ENCODE results near the gene MGAT5. TPM values are rescaled to one million over a fixed set of nuclear protein-coding genes. Genes with fewer than 3 reads are reported as not detected.
"Not testable (repeated sequence)": the region's sequence is repeated elsewhere in the genome, so short reads cannot be mapped to it uniquely, and the experiment has no call there.

The MGAT5 gene
- total RNA-seq, 2 donors from 2014 or later: 61.7 to 63.2 TPM

- DNase-seq: no peak
- intact Hi-C loops (cut with DNase I): no loop called here
Measured at GRCh38 chr2:134469516-134470115, 215.7 kb downstream of the MGAT5 start.

GRCh38 chr2:134470561-134471168 lies 216.8 kb downstream of the MGAT5 start:
- Histone ChIP-seq H3K4me3 (no peak overlapping the region), H3K27me3 (no peaks in the 10 kb centered on the region), H3K36me3 (no peaks in the 10 kb centered on the region), H3K9me3 (no peaks in the 10 kb centered on the region), H3K4me1 (no peaks in the 10 kb centered on the region), H3K9ac (ENCODE audit: low read depth in 2 of 2, low read length in 2 of 2) (no peak overlapping the region), H3K27ac (no peak overlapping the region)
- TF ChIP-seq, protein P1, sequence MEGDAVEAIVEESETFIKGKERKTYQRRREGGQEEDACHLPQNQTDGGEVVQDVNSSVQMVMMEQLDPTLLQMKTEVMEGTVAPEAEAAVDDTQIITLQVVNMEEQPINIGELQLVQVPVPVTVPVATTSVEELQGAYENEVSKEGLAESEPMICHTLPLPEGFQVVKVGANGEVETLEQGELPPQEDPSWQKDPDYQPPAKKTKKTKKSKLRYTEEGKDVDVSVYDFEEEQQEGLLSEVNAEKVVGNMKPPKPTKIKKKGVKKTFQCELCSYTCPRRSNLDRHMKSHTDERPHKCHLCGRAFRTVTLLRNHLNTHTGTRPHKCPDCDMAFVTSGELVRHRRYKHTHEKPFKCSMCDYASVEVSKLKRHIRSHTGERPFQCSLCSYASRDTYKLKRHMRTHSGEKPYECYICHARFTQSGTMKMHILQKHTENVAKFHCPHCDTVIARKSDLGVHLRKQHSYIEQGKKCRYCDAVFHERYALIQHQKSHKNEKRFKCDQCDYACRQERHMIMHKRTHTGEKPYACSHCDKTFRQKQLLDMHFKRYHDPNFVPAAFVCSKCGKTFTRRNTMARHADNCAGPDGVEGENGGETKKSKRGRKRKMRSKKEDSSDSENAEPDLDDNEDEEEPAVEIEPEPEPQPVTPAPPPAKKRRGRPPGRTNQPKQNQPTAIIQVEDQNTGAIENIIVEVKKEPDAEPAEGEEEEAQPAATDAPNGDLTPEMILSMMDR (IDR thresholded peaks at IDR 0.05): no peak
- intact Hi-C loops (cut with DNase I): no loop called here
- no peak for DNase-seq

More at GRCh38 chr2:134469516-134470115, 215.7 kb downstream of the MGAT5 start:
- no peaks in the 10 kb centered on the region for H3K36me3 ChIP-seq
- peaks cover 4% of the 10 kb centered on the region for H3K4me1 ChIP-seq
- no peak overlapping the region for H3K9ac ChIP-seq (ENCODE audit: low read depth in 2 of 2, low read length in 2 of 2)
- no peaks in the 10 kb centered on the region for H3K27me3 ChIP-seq
- no peaks in the 10 kb centered on the region for H3K9me3 ChIP-seq
- TF ChIP-seq, protein P1 (IDR thresholded peaks at IDR 0.05): no peak
- H3K4me3 ChIP-seq: no peak overlapping the region
- H3K27ac ChIP-seq: no peak overlapping the region

DNA sequence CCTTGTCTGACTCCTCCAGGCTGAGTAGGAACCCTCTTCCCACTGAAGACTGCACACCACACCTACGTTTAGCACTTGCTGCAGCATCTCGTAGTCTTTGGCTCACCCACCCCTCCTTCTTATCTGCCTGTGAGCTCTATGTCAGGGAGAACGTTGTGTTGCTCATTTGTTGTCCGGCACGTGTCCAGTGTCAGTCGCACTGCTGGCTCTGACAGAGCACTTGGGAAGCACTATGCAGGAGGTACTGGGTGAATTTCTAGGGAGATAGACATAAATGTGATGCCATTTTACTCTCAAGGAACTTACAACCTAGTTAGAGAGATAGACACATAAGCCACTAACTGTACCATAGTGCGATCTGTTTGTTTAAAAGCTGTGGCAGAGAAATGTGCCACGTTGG lies 223.1 kb downstream of the MGAT5 start:
- H3K9ac ChIP-seq (ENCODE audit: low read depth in 2 of 2, low read length in 2 of 2); H3K4me1 ChIP-seq; H3K9me3 ChIP-seq; DNase-seq; H3K27ac ChIP-seq; H3K36me3 ChIP-seq; intact Hi-C loops (cut with DNase I); H3K27me3 ChIP-seq; H3K4me3 ChIP-seq: not testable (repeated sequence)

DNA sequence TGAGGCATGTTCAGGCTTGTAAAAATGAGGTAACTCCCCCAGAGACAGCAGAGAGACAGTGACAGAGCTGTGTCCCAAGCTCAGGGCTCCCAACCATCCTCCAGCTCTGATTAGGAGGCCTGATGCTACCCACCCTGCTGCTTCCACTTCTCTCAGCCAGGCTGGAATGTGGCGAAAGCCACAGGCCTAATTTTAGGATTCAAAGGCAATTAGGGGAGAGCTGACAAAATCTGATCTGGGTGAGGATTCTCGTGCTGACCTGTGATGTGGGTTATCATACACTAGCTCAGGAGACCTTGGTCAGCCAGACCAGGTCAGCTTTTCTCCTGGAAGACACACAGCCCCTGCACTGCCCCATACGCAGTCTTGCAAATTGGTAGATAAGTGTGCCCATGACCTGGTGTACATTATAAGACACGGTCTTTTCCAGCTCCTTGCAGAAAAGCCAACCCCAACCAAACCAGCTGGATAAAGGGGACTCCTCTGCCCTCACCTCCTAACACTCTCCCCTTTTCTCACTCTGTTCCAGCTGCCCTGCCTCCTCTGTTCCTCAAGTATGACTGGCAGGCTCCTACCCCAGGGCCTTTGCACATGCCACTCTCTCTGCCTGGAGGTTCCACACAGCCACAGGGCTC lies 225.9 kb downstream of the MGAT5 start:
- H3K27me3 ChIP-seq: no peaks in the 10 kb centered on the region
- no peaks in the 10 kb centered on the region for H3K4me1 ChIP-seq
- DNase-seq: no peak
- H3K4me3 ChIP-seq: no peak overlapping the region
- intact Hi-C loops (cut with DNase I): no loop called here
- H3K9me3 ChIP-seq: no peaks in the 10 kb centered on the region
- H3K27ac ChIP-seq: no peak overlapping the region
- TF ChIP-seq, protein P1 (IDR thresholded peaks at IDR 0.05): no peak
- H3K36me3 ChIP-seq: no peaks in the 10 kb centered on the region
- H3K9ac ChIP-seq (ENCODE audit: low read depth in 2 of 2, low read length in 2 of 2): no peak overlapping the region

DNA sequence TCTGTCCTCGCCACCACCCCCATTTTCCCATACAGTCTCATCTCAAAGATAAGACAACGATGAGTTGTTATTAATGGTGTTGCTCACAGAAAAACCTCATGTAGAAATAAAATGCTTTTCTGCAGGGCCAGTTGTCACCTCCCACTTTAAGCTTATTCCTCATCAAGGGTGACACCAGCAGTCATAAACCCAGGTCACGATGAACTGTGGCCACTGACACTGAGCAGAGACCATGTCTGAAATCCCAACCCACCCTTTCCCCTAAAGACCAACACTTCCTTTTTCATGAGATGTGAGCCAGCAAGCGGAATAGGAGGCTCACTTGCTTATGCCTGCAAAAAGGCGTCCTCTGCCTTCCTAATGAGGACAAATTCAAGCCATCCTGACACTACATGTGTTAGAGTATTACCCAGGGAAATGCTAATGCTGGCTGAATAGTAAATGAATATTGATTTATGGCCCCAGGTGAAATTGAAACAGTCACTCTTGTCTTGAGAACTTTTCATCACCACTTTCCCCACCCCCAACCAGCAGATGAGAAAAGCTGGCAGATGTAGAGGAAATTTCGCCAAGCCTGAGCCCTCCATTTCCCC lies 228.4 kb downstream of the MGAT5 start:
- Histone ChIP-seq H3K9me3 (no peaks in the 10 kb centered on the region), H3K27me3 (no peaks in the 10 kb centered on the region), H3K9ac (ENCODE audit: low read depth in 2 of 2, low read length in 2 of 2) (no peak overlapping the region), H3K36me3 (no peaks in the 10 kb centered on the region), H3K4me1 (no peaks in the 10 kb centered on the region), H3K4me3 (no peak overlapping the region), H3K27ac (no peak overlapping the region)
- TF ChIP-seq, protein P1 (IDR thresholded peaks at IDR 0.05): no peak
- intact Hi-C loops (cut with DNase I): no loop called here
- DNase-seq: no peak
